GM18508 (cell line): ENCODE measurements around the gene SETD1B.

Experiments used
- ATAC-seq: cut with Tn5 transposase; IDR thresholded peaks from one replicate; pipeline ENCODE4 v1.9.1; 2021; ENCODE audit warnings: moderate number of reproducible peaks; ENCODE audit not compliant: insufficient read depth, unreplicated experiment

SETD1B gene

GRCh38 chr12:121806546-121807423, 3.0 kb downstream of the SETD1B start:
- no peak for ATAC-seq

- ATAC-seq, result no peak
Measured at GRCh38 chr12:121807642-121808347, 4.0 kb downstream of the SETD1B start.

DNA sequence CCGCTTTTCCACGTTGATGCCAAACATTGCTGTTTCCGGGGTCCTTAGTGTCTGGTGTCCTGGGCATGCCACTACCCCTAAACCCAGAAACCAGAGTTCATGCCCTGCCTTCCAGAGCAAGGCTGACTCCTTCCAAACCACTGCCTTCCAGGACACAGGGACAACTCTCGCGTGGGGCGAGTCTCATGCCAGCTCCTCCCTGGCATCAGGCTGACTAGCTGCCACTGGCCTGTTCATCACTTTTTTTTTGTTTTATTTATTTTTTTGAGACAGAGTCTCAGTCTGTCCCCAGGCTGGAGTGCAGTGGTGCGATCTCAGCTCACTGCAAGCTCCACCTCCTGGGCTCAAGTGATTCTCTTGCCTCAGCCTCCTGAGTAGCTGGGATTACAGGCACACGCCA, 4.8 kb downstream of the SETD1B start:
- ATAC-seq, result no peak

DNA sequence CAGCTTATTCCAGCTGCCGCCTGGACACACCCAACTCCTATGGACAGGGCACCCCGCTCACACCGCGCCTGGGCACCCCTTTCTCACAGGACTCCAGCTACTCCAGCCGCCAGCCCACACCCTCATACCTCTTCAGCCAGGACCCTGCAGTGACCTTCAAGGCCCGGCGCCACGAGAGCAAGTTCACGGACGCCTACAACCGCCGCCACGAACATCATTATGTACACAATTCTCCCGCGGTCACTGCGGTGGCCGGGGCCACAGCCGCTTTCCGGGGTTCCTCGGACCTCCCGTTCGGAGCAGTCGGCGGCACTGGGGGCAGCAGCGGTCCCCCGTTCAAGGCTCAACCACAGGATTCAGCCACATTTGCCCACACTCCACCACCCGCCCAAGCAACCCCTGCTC, 5.9 kb downstream of the SETD1B start:
- no peak for ATAC-seq

DNA sequence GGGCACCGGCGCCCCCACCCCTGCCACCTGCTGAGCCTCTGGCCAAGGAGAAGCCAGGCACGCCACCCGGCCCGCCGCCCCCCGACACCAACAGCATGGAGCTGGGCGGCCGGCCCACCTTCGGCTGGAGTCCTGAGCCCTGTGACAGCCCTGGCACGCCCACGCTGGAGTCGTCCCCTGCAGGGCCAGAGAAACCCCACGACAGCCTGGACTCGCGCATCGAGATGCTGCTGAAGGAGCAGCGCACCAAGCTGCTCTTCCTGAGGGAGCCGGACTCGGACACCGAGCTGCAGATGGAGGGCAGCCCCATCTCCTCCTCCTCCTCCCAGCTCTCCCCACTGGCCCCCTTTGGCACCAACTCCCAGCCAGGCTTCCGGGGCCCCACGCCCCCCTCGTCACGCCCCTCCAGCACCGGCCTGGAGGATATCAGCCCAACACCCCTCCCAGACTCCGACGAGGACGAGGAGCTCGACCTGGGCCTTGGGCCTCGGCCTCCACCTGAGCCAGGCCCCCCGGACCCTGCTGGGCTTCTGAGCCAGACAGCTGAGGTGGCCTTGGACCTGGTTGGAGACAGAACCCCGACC, 6.5 kb downstream of the SETD1B start:
- ATAC-seq, result no peak

GRCh38 chr12:121810833-121811433, 7.1 kb downstream of the SETD1B start:
- no peak for ATAC-seq

GRCh38 chr12:121811434-121812319, 7.9 kb downstream of the SETD1B start:
- ATAC-seq, result no peak

DNA sequence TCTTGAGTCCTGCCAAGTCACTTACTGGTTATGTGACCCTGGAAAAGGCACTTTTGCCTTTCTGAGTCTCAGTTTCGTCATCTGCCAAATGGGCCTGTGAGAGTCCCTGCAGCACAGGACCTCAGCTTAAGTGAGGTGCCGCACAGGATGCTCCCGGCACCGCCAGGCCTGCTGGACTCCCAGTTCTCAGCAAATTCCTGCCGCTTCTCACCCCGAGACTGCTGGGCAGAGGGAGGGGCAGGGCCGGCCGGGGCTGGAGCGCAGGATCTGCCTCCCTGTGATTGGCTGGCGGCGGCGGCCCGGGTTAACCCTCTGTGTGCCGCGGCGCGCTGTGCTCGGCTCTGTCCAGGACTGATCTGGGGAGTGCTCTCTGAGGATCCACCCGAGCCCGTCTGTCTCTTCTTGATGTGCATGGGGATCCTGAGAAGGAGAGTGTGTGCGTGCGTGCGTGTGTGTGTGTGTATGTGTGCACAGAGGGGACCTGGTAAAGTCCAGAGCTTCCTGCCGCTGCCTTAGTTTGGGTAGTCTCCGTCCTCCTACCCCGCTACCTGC, 8.6 kb downstream of the SETD1B start:
- no peak for ATAC-seq

GRCh38 chr12:121812921-121813896, 9.4 kb downstream of the SETD1B start:
- ATAC-seq, result no peak

DNA sequence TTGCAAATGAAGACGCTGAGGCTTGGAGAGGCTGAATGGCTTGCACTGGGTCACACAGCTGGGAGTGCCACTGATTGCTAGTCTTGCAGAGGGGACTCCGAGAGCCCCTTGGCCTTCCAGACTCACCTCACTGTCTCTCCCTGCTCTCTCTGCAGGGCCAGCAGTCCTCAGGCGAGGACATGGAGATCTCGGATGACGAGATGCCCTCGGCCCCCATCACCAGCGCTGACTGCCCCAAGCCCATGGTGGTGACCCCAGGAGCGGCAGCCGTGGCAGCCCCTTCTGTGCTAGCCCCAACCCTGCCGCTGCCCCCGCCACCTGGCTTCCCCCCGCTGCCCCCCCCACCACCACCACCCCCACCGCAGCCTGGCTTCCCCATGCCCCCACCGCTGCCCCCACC, 10.1 kb downstream of the SETD1B start:
- ATAC-seq, result no peak

DNA sequence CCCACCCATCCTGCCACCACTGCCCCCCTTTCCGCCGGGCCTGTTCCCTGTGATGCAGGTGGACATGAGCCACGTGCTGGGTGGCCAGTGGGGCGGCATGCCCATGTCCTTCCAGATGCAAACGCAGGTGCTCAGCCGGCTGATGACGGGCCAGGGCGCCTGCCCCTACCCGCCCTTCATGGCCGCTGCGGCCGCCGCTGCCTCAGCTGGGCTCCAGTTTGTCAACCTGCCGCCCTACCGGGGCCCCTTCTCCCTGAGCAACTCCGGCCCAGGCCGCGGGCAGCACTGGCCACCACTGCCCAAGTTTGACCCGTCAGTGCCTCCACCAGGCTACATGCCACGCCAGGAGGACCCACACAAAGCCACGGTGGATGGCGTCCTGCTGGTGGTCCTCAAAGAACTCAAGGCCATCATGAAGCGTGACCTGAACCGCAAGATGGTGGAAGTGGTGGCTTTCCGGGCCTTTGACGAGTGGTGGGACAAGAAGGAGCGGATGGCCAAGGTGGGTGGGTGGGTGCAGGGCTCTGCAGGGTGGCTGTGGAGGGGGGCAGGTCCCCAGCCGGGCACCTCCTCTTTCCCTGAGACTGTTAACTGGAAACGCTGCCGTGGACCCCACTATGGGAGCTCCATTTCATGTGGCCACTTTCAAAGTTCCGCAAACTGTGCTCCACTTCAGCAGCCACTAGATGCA, 10.8 kb downstream of the SETD1B start:
- no peak for ATAC-seq

DNA sequence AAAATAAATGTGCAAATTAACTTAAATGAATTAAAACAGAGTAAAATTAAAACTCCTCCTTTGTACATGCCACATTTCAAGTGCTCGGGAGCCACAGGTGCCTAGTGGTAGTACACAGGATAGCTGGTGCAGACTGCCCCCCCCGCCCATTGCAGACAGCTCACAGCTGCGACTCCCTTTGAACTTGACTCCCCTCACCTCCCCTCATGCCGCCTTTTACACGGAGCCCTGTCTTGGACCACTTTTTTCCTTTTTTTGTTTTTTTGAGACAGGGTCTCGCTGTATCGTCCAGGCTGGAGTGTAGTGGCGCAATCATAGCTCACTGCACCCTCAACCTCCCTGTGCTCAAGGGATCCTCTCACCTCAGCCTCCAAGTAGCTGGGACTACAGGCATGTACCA, 11.5 kb downstream of the SETD1B start:
- ATAC-seq, result no peak

DNA sequence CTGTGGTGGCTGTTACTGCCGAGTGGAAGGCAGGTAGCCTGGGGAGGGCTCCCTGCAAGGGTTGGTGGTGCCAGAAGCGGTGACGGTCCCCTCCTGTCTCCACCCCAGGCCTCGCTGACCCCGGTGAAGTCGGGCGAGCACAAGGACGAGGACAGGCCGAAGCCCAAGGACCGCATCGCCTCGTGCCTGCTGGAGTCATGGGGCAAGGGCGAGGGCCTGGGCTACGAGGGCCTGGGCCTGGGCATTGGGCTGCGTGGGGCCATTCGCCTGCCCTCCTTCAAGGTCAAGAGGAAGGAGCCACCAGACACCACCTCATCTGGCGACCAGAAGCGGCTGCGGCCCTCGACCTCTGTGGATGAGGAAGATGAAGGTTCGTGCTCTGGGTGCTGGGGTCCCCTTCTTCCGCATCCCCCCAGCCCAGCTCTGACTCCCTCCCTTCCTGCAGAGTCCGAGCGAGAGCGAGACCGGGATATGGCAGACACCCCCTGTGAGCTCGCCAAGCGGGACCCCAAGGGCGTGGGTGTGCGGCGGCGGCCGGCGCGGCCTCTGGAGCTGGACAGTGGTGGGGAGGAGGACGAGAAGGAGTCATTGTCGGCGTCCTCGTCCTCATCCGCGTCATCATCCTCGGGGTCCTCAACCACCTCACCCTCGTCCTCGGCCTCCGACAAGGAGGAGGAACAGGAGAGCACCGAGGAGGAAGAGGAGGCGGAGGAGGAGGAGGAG, 13.3 kb downstream of the SETD1B start:
- no peak for ATAC-seq

GRCh38 chr12:121817648-121818043, 13.8 kb downstream of the SETD1B start:
- no peak for ATAC-seq

DNA sequence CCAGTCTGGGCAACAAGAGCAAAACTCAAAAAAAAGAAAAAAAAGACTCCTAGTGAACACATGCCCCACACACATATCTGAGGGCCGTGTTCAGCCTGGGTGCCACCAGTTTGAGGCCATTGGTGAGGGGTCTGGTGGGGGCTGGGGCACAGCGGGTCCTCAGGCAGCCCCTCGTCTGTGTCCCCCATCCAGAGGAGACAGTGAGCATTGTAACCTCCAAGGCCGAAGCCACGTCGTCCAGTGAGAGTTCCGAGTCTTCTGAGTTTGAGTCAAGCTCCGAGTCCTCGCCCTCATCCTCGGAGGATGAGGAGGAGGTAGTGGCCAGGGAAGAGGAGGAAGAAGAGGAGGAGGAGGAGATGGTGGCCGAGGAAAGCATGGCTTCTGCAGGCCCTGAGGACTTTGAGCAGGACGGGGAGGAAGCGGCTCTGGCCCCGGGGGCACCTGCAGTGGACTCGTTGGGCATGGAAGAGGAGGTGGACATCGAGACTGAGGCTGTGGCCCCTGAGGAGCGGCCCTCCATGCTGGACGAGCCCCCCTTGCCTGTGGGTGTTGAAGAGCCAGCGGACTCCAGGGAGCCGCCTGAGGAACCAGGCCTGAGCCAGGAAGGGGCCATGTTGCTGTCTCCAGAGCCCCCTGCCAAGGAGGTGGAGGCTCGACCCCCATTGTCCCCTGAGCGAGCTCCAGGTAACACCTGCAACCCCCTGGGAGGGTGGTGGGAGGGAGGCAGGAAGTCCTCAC, 15.6 kb downstream of the SETD1B start:
- ATAC-seq, result no peak

DNA sequence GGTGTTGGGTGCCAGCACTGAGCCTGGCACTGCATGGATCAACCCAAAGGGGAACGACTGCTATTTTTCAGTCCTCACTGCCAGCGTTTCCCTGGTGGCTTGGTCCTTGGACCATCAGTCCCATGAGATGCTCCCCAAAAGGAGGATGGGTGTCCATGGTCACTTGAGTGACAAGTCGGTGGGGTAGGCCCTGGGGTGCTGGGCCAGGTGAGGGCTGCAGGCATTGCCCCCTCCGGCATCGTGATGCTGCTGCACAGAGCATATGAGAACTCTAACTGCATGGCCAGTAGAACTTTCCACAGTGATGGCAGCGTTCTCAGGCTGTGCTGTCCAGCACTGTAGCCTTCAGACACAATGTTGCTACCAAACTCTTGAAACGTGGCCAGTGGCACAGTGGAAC, 16.2 kb downstream of the SETD1B start:
- ATAC-seq, result no peak
